Measurements from ENCODE around the gene AK1.

AK1 gene

DNA sequence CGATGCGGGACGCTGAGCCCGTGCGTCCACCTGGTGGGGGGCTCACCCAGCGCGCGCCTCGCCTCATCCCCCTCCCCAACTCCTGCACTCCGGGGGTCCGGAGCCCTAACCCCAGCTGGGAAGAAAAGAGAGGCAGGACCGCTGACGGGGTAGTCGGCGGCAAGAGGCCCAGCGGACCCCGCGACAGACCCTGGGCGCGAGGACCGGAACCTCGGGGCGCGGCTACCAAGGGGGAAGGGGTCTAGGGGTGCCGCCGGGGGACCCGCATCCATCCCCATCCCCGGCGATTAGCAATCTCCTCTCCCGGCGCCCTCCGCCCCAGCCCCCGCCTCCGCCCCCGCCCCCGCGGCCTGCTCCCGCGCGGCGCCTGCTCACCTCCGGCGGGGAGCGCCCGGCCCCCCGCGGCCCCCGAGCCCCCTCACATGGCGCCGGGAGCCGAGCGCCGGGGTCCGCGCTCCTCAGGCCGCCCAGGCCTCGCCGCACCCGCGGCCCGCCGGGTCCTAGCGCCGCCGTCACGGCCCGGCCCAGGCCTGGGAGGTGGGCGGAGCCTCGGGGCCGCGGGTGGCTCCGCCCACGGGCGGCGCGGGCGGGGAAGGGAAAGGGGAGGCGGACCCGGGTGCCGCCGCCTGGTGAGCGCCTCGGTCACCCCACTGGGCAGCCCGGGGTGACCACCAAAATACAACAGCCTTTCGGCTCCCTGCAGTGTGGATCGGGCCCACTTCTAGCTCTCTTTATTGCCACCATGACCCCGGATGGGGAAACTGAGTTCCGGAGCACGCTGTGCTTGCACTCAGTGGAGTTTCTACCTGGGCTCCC lies 21.9 kb upstream of the AK1 start, which contains the start of gene ST6GALNAC6:
ST6GALNAC6 (minus strand) TSS at position 476 of the 816 bp plus-strand sequence. CDS start 1,622 bp downstream, outside the sequence.
- H3K27ac ChIP-seq, result peak within 1 kb of the TSS; percentile 71
- DNase-seq, result peak; percentile 76
- H3K4me3 ChIP-seq (ENCODE audit: low read depth, low read length), result peak within 1 kb of the TSS; percentile 80
- TF ChIP-seq, protein P1, sequence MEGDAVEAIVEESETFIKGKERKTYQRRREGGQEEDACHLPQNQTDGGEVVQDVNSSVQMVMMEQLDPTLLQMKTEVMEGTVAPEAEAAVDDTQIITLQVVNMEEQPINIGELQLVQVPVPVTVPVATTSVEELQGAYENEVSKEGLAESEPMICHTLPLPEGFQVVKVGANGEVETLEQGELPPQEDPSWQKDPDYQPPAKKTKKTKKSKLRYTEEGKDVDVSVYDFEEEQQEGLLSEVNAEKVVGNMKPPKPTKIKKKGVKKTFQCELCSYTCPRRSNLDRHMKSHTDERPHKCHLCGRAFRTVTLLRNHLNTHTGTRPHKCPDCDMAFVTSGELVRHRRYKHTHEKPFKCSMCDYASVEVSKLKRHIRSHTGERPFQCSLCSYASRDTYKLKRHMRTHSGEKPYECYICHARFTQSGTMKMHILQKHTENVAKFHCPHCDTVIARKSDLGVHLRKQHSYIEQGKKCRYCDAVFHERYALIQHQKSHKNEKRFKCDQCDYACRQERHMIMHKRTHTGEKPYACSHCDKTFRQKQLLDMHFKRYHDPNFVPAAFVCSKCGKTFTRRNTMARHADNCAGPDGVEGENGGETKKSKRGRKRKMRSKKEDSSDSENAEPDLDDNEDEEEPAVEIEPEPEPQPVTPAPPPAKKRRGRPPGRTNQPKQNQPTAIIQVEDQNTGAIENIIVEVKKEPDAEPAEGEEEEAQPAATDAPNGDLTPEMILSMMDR (IDR thresholded peaks at IDR 0.05; ENCODE audit: low read depth, low read length), result no peak
- peaks cover 35% of the 10 kb centered on the region for H3K36me3 ChIP-seq
- no peaks in the 10 kb centered on the region for H3K27me3 ChIP-seq (ENCODE audit: insufficient read depth, low read depth, severe bottlenecking)
- no peaks in the 10 kb centered on the region for H3K9me3 ChIP-seq (ENCODE audit: severe bottlenecking)

DNA sequence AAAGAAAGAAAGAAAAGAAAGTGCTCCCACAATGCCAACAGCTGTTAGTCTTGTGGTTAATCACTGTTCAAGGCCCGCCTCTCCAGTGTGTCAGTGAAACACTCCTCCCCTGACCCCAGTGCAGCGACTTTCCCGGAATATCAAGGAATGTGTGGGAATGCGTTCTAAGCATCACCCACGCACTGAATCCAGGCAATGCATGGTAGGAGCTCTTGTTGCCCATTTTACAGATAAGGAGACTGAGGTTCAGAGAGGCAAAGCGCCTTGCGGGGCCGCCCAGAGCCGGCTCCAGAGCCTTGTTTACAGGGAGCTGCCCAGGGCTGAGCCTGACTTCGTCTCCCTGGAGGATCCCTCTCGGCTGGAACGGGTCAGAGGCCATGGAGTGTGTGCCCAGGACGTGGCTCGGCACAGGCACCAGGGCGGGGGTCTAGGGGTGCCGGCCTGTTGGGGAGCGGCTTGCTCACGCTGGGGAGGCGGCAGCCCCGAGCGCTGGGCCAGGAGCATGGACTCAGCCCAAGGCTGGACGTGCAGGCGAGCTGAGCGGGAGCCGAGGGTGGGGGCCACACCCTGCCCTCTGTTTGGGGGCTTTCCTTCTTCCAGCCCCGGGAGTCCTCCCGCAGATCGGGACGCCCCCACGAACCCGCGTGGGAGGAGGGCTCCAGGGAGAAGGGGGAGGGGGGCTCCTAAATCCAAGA lies 21.1 kb upstream of the AK1 start:
- TF ChIP-seq, protein P1 (IDR thresholded peaks at IDR 0.05; ENCODE audit: low read depth, low read length), result no peak
- H3K4me3 ChIP-seq (ENCODE audit: low read depth, low read length), result peak overlapping the region; percentile 80
- peaks cover 43% of the 10 kb centered on the region for H3K36me3 ChIP-seq
- peak overlapping the region; percentile 71 for H3K27ac ChIP-seq
- DNase-seq, result no peak
- peaks cover 1% of the 10 kb centered on the region for H3K9me3 ChIP-seq (ENCODE audit: severe bottlenecking)
- no peaks in the 10 kb centered on the region for H3K27me3 ChIP-seq (ENCODE audit: insufficient read depth, low read depth, severe bottlenecking)

DNA sequence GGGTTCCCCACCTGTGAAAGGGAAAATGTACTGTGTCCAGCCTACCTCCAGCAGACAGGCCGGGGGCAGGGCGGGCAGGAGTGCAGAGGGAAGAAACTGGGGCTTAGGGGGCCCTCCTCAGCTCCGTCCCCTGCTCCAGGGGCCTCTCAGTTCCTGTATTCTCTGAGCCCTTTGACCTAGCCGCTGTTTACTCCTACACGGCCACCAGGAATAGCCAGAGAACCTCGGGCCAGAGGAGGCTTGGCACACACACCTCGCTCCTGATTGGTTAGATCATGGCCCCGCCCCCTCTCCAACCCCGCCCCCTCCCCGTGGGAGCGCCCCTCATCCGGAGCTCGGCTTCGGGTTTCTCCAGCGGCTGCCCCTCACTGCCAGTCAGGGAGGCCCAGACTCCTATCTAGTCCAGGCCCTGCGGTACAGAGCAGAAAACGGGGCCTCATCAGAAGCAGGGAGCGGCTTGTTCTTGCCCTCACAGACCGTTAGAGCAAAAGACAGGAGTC lies 19.8 kb upstream of the AK1 start:
- Histone ChIP-seq H3K36me3 (peaks cover 56% of the 10 kb centered on the region), H3K4me3 (ENCODE audit: low read depth, low read length) (no peak overlapping the region), H3K27ac (no peak overlapping the region; the same call in 1 of the 2 replicates), H3K27me3 (ENCODE audit: insufficient read depth, low read depth, severe bottlenecking) (no peaks in the 10 kb centered on the region), H3K9me3 (ENCODE audit: severe bottlenecking) (peaks cover 3% of the 10 kb centered on the region)
- DNase-seq, result peak; percentile 81
- TF ChIP-seq, protein P1 (IDR thresholded peaks at IDR 0.05; ENCODE audit: low read depth, low read length), result no peak

DNA sequence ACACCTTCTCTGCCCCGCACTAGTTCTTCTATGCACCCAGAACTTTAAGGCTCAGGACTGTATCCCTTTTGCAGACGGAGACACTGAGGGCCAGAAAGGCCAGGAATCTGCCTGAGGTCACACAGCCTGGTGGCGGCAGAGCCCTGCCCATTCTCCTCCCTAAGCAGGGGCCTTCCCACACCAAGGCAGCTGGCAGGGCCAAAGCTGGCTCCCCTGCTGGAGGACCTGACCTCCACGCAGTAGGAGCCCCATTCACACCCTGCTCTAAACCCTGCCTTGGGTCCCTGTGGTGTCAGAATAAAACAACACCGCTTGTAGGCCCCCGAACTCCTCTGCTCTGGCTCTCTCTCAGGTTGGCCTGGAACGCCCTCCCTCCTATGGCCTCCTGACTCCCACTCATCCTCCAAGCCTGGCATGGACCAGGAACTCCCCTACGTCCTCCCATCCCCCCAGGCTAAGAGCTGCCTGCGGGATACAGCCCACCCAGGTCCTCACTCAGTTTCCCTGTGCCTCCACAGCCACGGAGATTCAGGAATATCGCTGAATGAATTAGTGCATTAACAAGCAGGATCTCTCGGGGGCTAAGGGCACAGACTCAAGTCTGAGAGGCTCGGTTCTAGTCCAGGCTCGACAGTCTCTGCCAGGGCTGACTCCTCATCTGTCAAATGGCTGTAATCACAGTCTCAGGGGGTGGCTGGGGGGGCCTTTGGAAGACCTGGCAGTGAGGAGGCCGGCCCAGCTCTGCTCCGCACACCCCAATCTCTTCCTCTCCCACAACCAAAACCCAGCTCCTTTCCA lies 19.1 kb upstream of the AK1 start:
- H3K4me3 ChIP-seq (ENCODE audit: low read depth, low read length), result no peak overlapping the region
- H3K27ac ChIP-seq, result no peak overlapping the region; the same call in 1 of the 2 replicates
- TF ChIP-seq, protein P1 (IDR thresholded peaks at IDR 0.05; ENCODE audit: low read depth, low read length), result no peak
- peaks cover 60% of the 10 kb centered on the region for H3K36me3 ChIP-seq
- H3K27me3 ChIP-seq (ENCODE audit: insufficient read depth, low read depth, severe bottlenecking), result no peaks in the 10 kb centered on the region
- peaks cover 3% of the 10 kb centered on the region for H3K9me3 ChIP-seq (ENCODE audit: severe bottlenecking)
- DNase-seq, result no peak

DNA sequence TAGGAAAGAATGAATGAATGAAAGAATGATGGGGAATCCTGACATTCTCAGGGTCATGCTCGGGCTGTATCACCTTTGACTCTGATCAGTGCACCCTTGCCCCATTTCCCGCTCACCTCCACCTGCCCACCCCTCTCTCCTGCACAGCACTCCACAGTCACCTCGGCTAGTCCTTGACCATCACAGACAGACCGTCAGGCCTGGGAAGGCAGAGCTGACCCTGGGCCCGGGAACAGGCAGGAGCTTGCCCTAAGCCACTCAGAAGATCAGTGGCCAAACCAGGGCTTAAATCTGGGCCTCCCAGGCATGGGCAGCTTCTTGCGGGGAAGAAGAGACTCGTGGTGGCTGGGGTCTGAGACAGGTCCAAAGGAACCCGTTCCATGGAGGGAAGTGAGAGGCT lies 18.3 kb upstream of the AK1 start:
- H3K27ac ChIP-seq, result no peak overlapping the region
- H3K4me3 ChIP-seq (ENCODE audit: low read depth, low read length), result no peak overlapping the region
- H3K27me3 ChIP-seq (ENCODE audit: insufficient read depth, low read depth, severe bottlenecking), result no peaks in the 10 kb centered on the region
- TF ChIP-seq, protein P1 (IDR thresholded peaks at IDR 0.05; ENCODE audit: low read depth, low read length), result no peak
- peaks cover 66% of the 10 kb centered on the region for H3K36me3 ChIP-seq
- DNase-seq, result no peak
- peaks cover 3% of the 10 kb centered on the region for H3K9me3 ChIP-seq (ENCODE audit: severe bottlenecking)
